ENCODE measurements around the gene PARP9. TPM values are rescaled to one million over a fixed set of nuclear protein-coding genes. Genes with fewer than 3 reads are reported as not detected.

The PARP9 gene
- total and polyA plus RNA-seq, 2 of the 13 experiments (the other 11 are each of a cell fraction or from before 2014, with no cell fraction given) = 6.5 to 10.6 TPM

- TF ChIP-seq ZNF839 (CRISPR knock-in tag; IDR thresholded peaks at IDR 0.05; ENCODE audit: borderline replicate concordance) = no peak
- TF ChIP-seq ZNF7 (CRISPR knock-in tag; IDR thresholded peaks at IDR 0.05) = no peak
- TF ChIP-seq NR0B2 (CRISPR knock-in tag; IDR thresholded peaks at IDR 0.05) = peak; percentile 87; the same call in 1 of the 2 replicates
- no peak for TF ChIP-seq MTF2 (CRISPR knock-in tag; IDR thresholded peaks at IDR 0.05; ENCODE audit: borderline replicate concordance)
- peak; percentile 57 for TF ChIP-seq YY1 (IDR thresholded peaks at IDR 0.05; ENCODE audit: insufficient read depth, insufficient replicate concordance, low read depth, low read length)
- no peak for TF ChIP-seq KIAA2018 (CRISPR knock-in tag; IDR thresholded peaks at IDR 0.05; ENCODE audit: borderline replicate concordance)
- no peak for TF ChIP-seq ZHX1 (CRISPR knock-in tag; IDR thresholded peaks at IDR 0.05; ENCODE audit: low read depth)
- TF ChIP-seq RORA (CRISPR knock-in tag; IDR thresholded peaks at IDR 0.05) = no peak
- no peak for TF ChIP-seq ZBTB21 (CRISPR knock-in tag; IDR thresholded peaks at IDR 0.05)
- TF ChIP-seq TCF7 (IDR thresholded peaks at IDR 0.05; ENCODE audit: low read depth) = no peak
- 0 out of 4 replicates have a peak, but pooled peaks of 1 of the 2 experiments have one; percentile 28 for TF ChIP-seq MAFK (conservative IDR thresholded peaks at IDR 0.05 in 1 of 2, IDR thresholded peaks at IDR 0.05 in 1 of 2; ENCODE audit: low read length in 2 of 2)
- no peak for TF ChIP-seq CC2D1A (CRISPR knock-in tag; IDR thresholded peaks at IDR 0.05)
- TF ChIP-seq ATF5 (CRISPR knock-in tag; IDR thresholded peaks at IDR 0.05; ENCODE audit: low read depth) = 0 out of 2 replicates have a peak, but pooled peaks have one; percentile 50
- TF ChIP-seq ZNF841 (CRISPR knock-in tag; IDR thresholded peaks at IDR 0.05; ENCODE audit: borderline replicate concordance) = no peak
- no peak for TF ChIP-seq EP300 (IDR thresholded peaks at IDR 0.05; ENCODE audit: low read depth in 2 of 2, low read length in 2 of 2)
- no peak for TF ChIP-seq EP300 (CRISPR knock-in tag; IDR thresholded peaks at IDR 0.05; ENCODE audit: borderline replicate concordance)
- no peak; the same call in 1 of the 2 replicates for TF ChIP-seq SALL2 (CRISPR knock-in tag; IDR thresholded peaks at IDR 0.05)
These were observed at the start of gene PARP9, which contains the start of gene DTX3L (continued) for GRCh38 chr3:122564155-122564912.
